Hematopoietic multipotent progenitor cell treated with erythropoietin and hydrocortisone succinate and interleukin-3 and kit ligand, for 8 days (in vitro differentiated cells): ENCODE measurements around the gene MRPL42.
"Not testable (repeated sequence)": the region's sequence is repeated elsewhere in the genome, so short reads cannot be mapped to it uniquely, and the experiment has no call there.

Source experiments
- DNase-seq: peaks from one replicate; pipeline ENCODE4 v3.0.0-alpha.2; 2015

The MRPL42 gene

GRCh38 chr12:93550748-93551611, 83.7 kb downstream of the MRPL42 start:
- DNase-seq = no peak

GRCh38 chr12:93552427-93552826, 85.1 kb downstream of the MRPL42 start:
- DNase-seq = no peak

GRCh38 chr12:93557879-93558278, 90.6 kb downstream of the MRPL42 start:
- DNase-seq = not testable (repeated sequence)

- not testable (repeated sequence) for DNase-seq
These were observed 91.4 kb downstream of the MRPL42 start for GRCh38 chr12:93558685-93559084.

- peak; percentile 53 for DNase-seq
These were observed 96.7 kb downstream of the MRPL42 start for GRCh38 chr12:93563807-93564538.

GRCh38 chr12:93565760-93566159, 98.4 kb downstream of the MRPL42 start:
- no peak for DNase-seq
